Stimulated activated CD4-positive, alpha-beta T cell treated with anti-CD3 and anti-CD28 coated beads, Interleukin-12 subunit alpha, Interleukin-12 subunit beta, amount 100 ng/mL, for 24 hours (primary cell): ENCODE data around the gene PTPRCAP.
"Not testable (repeated sequence)": the region's sequence is repeated elsewhere in the genome, so short reads cannot be mapped to it uniquely, and the experiment has no call there.

Experiments
- DNase-seq, 2 experiments: peaks; one replicate each; pipeline ENCODE4 v3.0.0-alpha.2; 2020; ENCODE audit warnings: low read depth in 2 of 2

PTPRCAP gene

GRCh38 chr11:67440229-67441097 lies 3.0 kb upstream of the PTPRCAP start:
- no peak for DNase-seq

DNA sequence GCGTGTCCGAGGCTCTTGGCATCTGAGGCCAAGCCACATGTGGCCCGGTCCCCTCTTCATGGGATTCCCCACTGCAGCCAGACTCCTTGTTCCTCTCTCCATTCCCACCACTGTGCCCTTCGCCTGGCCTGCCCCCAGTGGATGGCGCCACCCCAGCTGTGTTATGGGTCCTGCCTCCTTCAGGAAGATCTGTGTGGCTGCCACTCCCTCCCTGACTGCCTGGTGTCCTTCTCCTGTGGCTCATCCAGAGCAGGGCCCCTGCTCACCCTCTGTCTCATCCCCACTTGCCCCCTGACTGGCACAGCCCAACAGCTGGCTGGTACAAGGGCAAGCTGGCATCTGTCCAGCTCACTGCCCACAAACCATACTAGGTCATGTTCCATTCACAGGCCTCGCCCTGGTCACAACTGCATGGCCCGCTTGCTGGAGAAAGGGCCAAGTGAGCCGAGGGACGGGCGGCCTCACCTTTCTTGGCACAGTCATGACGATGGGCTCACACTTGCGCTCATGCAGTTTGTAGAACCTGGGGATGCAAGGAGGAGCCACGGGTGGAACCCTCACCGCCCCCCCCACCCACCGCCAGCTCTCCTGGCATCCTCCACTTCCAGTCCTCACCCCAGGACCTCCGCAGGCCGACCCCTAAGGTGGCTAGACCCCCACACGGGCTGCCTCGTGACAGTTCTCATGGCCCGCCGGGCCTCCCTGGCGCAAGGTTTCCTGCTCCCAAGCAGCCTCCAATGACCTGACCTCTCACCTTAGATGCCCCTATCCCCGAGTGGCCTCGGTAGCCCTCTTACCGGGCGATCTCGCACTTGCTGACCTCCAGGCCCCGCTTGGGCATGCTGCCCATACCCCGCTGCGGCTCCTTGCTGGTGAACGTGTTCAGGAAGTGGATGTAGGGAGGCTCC lies 2.1 kb upstream of the PTPRCAP start:
- no peak for DNase-seq

- peak in 1 of 2 experiments; percentile 82 for DNase-seq
Measured at GRCh38 chr11:67438158-67438902, 848 bp upstream of the PTPRCAP start.

GRCh38 chr11:67437809-67438157 lies 301 bp upstream of the PTPRCAP start:
- DNase-seq = no peak

DNA sequence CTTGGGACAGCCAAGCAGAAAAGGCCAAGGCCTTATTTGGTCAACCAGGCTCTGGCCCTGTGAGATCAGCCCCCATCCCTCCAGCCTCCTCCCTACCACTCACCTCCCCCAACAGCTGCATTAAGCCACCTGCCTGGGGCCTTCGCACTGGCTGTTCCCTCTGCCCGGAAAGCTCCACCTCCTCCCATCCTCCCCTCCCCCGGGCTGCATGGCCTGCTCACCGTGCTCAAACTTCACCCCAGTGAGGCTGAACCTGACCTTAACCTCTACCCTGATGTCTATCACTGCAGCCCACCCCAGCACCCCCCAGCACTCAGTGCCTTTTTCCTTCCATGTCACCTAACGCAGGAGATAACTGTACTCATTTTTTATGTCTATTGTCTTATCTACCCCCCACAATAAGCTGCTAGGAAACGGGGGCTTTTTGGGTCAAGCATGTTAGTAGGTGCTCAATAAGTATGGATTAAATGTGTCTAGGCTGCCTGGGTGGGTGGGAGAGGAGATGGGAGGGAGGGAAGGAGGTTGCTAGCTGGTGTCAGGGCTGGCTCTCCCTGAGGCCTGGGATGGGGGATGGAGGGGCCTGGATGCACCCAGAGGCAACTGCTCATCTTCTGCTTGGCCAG lies 912 bp downstream of the PTPRCAP start:
- peak; percentile 66 to 81 for DNase-seq

- no peak for DNase-seq
Measured at GRCh38 chr11:67435727-67436458, 1.6 kb downstream of the PTPRCAP start.

DNA sequence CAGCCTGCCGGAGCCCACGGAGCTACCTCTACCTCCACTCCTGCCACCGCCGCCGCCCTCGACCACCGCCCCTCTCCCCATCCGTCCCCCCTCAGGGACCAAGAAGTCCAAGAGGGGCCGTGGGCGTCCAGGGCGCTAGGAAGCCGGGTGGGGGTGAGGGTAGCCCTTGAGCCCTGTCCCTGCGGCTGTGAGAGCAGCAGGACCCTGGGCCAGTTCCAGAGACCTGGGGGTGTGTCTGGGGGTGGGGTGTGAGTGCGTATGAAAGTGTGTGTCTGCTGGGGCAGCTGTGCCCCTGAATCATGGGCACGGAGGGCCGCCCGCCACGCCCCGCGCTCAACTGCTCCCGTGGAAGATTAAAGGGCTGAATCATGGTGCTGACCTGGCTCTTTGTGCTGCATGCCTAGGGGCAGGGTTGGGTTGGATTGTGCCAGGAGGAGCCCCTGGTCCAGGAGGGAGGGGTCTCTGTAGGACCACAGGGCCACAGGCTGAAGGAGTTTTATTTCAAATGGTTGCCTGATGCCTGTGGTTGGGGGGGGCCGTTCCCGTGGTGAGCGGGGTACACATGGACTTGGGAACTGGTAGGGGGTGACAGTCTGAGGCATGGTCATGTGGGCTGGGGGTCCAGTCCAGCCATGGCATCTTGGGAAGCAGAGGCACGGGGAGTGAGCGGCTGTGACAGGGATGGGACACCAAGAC lies 2.3 kb downstream of the PTPRCAP start:
- DNase-seq = no peak

- no peak for DNase-seq
Measured at GRCh38 chr11:67434395-67434881, 3.0 kb downstream of the PTPRCAP start.

GRCh38 chr11:67433536-67434394 lies 3.7 kb downstream of the PTPRCAP start:
- no peak for DNase-seq

DNA sequence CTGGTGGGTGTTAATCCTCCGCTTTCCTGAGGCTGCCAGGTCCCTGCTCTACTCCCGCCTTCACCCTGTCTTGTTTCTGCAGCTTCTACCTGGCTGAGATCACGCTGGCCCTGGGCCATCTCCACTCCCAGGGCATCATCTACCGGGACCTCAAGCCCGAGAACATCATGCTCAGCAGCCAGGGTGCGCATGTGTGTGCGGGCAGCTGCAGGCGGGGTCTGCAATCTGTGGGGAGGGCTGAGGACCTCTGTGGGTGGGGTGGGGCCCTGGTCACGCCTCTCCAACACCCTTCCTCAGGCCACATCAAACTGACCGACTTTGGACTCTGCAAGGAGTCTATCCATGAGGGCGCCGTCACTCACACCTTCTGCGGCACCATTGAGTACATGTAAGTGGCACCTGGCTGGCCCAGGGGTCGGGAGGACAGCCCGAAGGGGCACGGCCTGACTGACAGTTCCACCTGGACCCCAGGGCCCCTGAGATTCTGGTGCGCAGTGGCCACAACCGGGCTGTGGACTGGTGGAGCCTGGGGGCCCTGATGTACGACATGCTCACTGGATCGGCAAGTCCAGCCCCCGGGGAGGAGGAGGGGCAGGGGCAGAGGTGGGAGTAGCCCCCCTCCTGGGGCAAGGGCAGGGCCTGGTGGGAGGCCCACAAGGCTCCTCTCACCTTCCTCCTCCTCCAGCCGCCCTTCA lies 4.7 kb downstream of the PTPRCAP start:
- DNase-seq = no peak

DNA sequence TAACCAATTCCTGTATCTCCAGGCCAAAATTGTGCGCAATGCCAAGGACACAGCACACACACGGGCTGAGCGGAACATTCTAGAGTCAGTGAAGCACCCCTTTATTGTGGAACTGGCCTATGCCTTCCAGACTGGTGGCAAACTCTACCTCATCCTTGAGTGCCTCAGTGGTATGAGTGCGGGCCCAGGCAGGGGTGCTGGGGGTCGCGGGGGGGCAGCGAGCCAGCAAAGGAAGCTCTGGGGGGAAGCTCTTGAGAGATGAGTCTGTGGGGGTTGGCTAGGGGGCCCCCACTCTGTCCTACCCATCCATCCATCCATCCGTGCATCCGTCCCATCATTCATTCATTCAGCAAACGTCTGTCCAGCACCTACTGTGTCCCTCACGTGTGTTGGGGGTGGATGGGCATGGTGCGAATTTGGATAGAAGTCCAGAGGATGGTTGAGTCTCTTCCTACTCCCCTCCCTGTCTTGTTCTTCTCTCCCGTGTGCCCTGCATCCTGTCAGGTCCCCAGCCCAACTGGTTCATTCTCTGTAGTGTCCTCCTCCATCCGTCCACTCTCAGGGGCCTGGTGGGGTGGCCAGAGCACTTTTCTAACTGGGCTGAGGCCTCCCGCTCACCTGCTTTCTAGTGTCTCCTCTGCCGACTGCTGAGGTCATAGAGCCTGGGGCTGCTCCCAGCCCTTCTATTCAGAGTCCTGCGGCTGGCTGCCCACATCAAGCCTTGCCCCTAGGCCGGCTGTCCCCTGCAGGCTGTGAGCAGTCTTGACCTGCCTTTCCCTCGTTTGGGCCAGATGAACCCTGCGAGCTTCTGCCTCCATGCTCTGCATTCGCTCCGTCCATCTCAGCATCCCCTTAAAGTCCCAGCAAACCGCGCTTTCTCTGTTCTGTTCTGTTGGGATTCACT lies 5.9 kb downstream of the PTPRCAP start:
- no peak for DNase-seq

DNA sequence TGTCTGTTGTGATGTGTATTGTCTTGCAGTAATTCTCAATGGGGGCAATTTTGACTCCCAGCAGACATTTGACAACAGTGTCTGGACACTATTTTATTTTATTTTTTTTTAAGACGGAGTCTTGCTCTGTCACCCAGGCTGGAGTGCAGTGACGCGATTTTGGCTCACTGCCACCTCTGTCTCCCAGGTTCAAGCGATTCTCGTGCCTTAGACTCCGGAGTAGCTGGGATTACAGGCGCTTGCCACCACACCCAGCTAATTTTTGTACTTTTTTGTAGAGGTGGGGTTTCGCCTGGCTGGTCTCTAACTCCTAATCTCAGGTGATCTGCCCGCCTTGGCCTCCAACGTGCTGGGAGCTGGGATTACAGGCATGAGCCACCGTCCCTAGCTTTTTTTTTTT lies 7.8 kb downstream of the PTPRCAP start:
- no peak for DNase-seq

DNA sequence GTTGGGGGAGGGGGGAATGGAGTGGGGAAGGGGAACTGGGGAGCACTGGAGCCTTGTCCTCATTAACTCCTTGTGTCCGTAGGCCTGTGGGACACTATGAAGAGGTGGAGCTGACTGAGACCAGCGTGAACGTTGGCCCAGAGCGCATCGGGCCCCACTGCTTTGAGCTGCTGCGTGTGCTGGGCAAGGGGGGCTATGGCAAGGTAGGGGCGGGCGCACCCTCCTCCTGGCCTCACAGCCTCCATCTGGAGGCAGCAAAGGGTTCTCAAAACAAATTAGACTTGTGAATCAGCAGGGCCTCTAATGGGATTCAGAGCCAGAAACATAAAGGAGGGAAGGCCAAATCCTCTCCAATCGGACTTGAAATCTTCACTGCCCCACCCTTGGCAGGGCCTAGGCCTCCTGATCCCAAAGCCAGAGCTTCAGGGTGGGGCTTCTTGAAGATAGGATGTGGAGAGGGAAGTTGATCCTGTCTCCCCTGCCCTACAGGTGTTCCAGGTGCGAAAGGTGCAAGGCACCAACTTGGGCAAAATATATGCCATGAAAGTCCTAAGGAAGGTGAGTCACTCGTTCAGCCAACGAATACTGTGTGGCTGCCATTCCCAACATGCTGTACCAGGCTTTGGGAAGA lies 8.3 kb downstream of the PTPRCAP start:
- DNase-seq = no peak

- peak; percentile 99 to 100 for DNase-seq
Measured at GRCh38 chr11:67428052-67429001, 9.2 kb downstream of the PTPRCAP start, which contains the start of gene RPS6KB2. RPS6KB2 (plus strand) TSS chr11:67428494; CDS start chr11:67428546, 52 bp downstream.

DNA sequence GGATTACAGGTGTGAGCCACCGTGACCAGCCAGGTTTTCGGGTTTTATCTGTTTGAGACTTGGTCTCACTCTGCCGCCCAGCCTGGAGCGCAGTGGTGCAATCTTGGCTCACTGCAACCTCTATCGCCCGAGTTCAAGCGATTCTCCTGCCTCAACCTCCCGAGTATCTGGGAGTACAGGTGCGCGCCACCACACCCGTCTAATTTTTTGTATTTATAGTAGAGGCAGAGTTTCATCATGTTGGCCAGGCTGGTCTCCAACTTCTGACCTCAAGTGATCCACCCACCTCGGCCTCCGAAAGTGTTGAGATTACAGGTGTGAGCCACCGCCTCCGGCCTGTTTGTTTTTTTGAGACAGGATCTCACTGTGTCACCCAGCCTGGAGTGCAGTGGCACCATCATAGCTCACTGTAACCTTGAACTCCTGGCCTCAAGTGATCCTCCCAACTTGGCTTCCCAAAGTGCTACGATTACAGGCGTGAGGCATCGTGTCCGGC lies 10.1 kb downstream of the PTPRCAP start:
- not testable (repeated sequence) for DNase-seq
